Activated naive CD8-positive, alpha-beta T cell treated with anti-CD3 and anti-CD28 coated beads, Interleukin-2, amount 50 U/mL, for 24 hours (primary cell): ENCODE data around the gene SLC66A2.
"Not testable (repeated sequence)": the region's sequence is repeated elsewhere in the genome, so short reads cannot be mapped to it uniquely, and the experiment has no call there.

Source experiments
- ATAC-seq: fragments of 150-1000 bp; cut with Tn5 transposase; one replicate; pipeline ENCODE4 v1.10.0; 2021
- DNase-seq: peaks from one replicate; pipeline ENCODE4 v3.0.0; 2021
- H3K27ac Mint-ChIP-seq: one replicate; pipeline ENCODE4 v1.8.0; 2021; ENCODE audit warnings: mild to moderate bottlenecking, mixed read lengths
- H3K27me3 Mint-ChIP-seq: one replicate; pipeline ENCODE4 v1.8.0; 2021; ENCODE audit warnings: mixed read lengths
- H3K36me3 Mint-ChIP-seq: one replicate; pipeline ENCODE4 v1.8.0; 2021; ENCODE audit warnings: low read depth, mixed read lengths
- H3K4me1 Mint-ChIP-seq: one replicate; pipeline ENCODE4 v1.8.0; 2021; ENCODE audit warnings: mixed read lengths
- H3K4me3 Mint-ChIP-seq: one replicate; pipeline ENCODE4 v1.8.0; 2021; ENCODE audit warnings: mild to moderate bottlenecking, moderate library complexity, mixed read lengths
- H3K9me3 Mint-ChIP-seq: one replicate; pipeline ENCODE4 v1.8.0; 2021; ENCODE audit warnings: mixed read lengths

SLC66A2 gene

GRCh38 chr18:79962835-79963657, 11.6 kb upstream of the SLC66A2 start:
- no peaks in the 10 kb centered on the region for H3K36me3 Mint-ChIP-seq
- peak; percentile 55 for DNase-seq

GRCh38 chr18:79962311-79962710, 10.9 kb upstream of the SLC66A2 start:
- H3K4me3 Mint-ChIP-seq: peak overlapping the region; percentile 52
- peaks cover 52% of the 10 kb centered on the region for H3K4me1 Mint-ChIP-seq
- no peak for ATAC-seq
- peaks cover 2% of the 10 kb centered on the region for H3K27me3 Mint-ChIP-seq
- H3K27ac Mint-ChIP-seq: no peak overlapping the region
- no peaks in the 10 kb centered on the region for H3K36me3 Mint-ChIP-seq
- H3K9me3 Mint-ChIP-seq: no peaks in the 10 kb centered on the region
- DNase-seq: no peak

More at GRCh38 chr18:79962835-79963657, 11.6 kb upstream of the SLC66A2 start:
- Mint-ChIP-seq H3K4me3 (peak overlapping the region; percentile 52), H3K4me1 (peaks cover 52% of the 10 kb centered on the region), H3K27me3 (peaks cover 2% of the 10 kb centered on the region), H3K9me3 (no peaks in the 10 kb centered on the region), H3K27ac (peak overlapping the region; percentile 88)
- ATAC-seq: peak; percentile 73

- Mint-ChIP-seq H3K27me3 (peaks cover 2% of the 10 kb centered on the region), H3K4me1 (peaks cover 50% of the 10 kb centered on the region), H3K9me3 (no peaks in the 10 kb centered on the region), H3K4me3 (no peak overlapping the region), H3K36me3 (no peaks in the 10 kb centered on the region), H3K27ac (no peak overlapping the region)
- DNase-seq: no peak
- no peak for ATAC-seq
Measured at GRCh38 chr18:79961527-79962291, 10.3 kb upstream of the SLC66A2 start.

- H3K4me1 Mint-ChIP-seq: peaks cover 50% of the 10 kb centered on the region
- no peak for DNase-seq
- H3K36me3 Mint-ChIP-seq: no peaks in the 10 kb centered on the region
- H3K9me3 Mint-ChIP-seq: no peaks in the 10 kb centered on the region
- ATAC-seq: no peak
- no peak overlapping the region for H3K27ac Mint-ChIP-seq
- H3K27me3 Mint-ChIP-seq: peaks cover 2% of the 10 kb centered on the region
- no peak overlapping the region for H3K4me3 Mint-ChIP-seq
Measured at GRCh38 chr18:79960921-79961526, 9.6 kb upstream of the SLC66A2 start.

- not testable (repeated sequence) for H3K27ac Mint-ChIP-seq, ATAC-seq, H3K27me3 Mint-ChIP-seq, DNase-seq, H3K9me3 Mint-ChIP-seq, H3K36me3 Mint-ChIP-seq
- H3K4me1 Mint-ChIP-seq: peaks cover 48% of the 10 kb centered on the region
- H3K4me3 Mint-ChIP-seq: peak overlapping the region; percentile 30
Measured at GRCh38 chr18:79960161-79960801, 8.8 kb upstream of the SLC66A2 start.

GRCh38 chr18:79958981-79959380, 7.5 kb upstream of the SLC66A2 start:
- DNase-seq: no peak
- Mint-ChIP-seq H3K36me3 (no peaks in the 10 kb centered on the region), H3K27me3 (peaks cover 2% of the 10 kb centered on the region), H3K27ac (no peak overlapping the region), H3K4me3 (no peak overlapping the region), H3K4me1 (peaks cover 52% of the 10 kb centered on the region), H3K9me3 (no peaks in the 10 kb centered on the region)
- ATAC-seq: no peak

GRCh38 chr18:79956276-79956675, 4.8 kb upstream of the SLC66A2 start:
- no peaks in the 10 kb centered on the region for H3K9me3 Mint-ChIP-seq
- no peak overlapping the region for H3K4me3 Mint-ChIP-seq
- H3K36me3 Mint-ChIP-seq: no peaks in the 10 kb centered on the region
- no peak overlapping the region for H3K27ac Mint-ChIP-seq
- ATAC-seq: no peak
- no peak for DNase-seq
- no peaks in the 10 kb centered on the region for H3K27me3 Mint-ChIP-seq
- H3K4me1 Mint-ChIP-seq: peaks cover 26% of the 10 kb centered on the region

- ATAC-seq (no peak), DNase-seq (no peak)
- no peaks in the 10 kb centered on the region for H3K9me3 Mint-ChIP-seq
- H3K27me3 Mint-ChIP-seq: no peaks in the 10 kb centered on the region
- no peak overlapping the region for H3K4me3 Mint-ChIP-seq
- H3K36me3 Mint-ChIP-seq: no peaks in the 10 kb centered on the region
- no peak overlapping the region for H3K27ac Mint-ChIP-seq
- peaks cover 21% of the 10 kb centered on the region for H3K4me1 Mint-ChIP-seq
Measured at GRCh38 chr18:79955302-79956075, 4.0 kb upstream of the SLC66A2 start.

GRCh38 chr18:79954791-79955190, 3.3 kb upstream of the SLC66A2 start:
- H3K4me1 Mint-ChIP-seq: peaks cover 21% of the 10 kb centered on the region
- H3K27me3 Mint-ChIP-seq: no peaks in the 10 kb centered on the region
- H3K36me3 Mint-ChIP-seq: peaks cover 1% of the 10 kb centered on the region
- H3K4me3 Mint-ChIP-seq: no peak overlapping the region
- DNase-seq (no peak), ATAC-seq (no peak)
- H3K9me3 Mint-ChIP-seq: no peaks in the 10 kb centered on the region
- H3K27ac Mint-ChIP-seq: no peak overlapping the region

GRCh38 chr18:79953971-79954651, 2.7 kb upstream of the SLC66A2 start:
- Mint-ChIP-seq H3K9me3 (no peaks in the 10 kb centered on the region), H3K27me3 (no peaks in the 10 kb centered on the region), H3K36me3 (peaks cover 6% of the 10 kb centered on the region), H3K4me3 (no peak overlapping the region), H3K4me1 (peaks cover 25% of the 10 kb centered on the region), H3K27ac (no peak overlapping the region)
- ATAC-seq: peak; percentile 47
- peak; percentile 18 for DNase-seq

- Mint-ChIP-seq H3K27ac (no peak overlapping the region), H3K4me1 (peaks cover 31% of the 10 kb centered on the region), H3K36me3 (peaks cover 12% of the 10 kb centered on the region), H3K27me3 (no peaks in the 10 kb centered on the region), H3K4me3 (no peak overlapping the region), H3K9me3 (no peaks in the 10 kb centered on the region)
- DNase-seq: no peak
- ATAC-seq: no peak
Measured at GRCh38 chr18:79952996-79953559, 1.6 kb upstream of the SLC66A2 start.

- Mint-ChIP-seq H3K36me3 (peaks cover 12% of the 10 kb centered on the region), H3K27ac (no peak overlapping the region), H3K4me3 (no peak overlapping the region), H3K9me3 (no peaks in the 10 kb centered on the region), H3K27me3 (no peaks in the 10 kb centered on the region), H3K4me1 (peaks cover 32% of the 10 kb centered on the region)
- ATAC-seq: no peak
- DNase-seq: no peak
Measured at GRCh38 chr18:79952456-79952995, 1.1 kb upstream of the SLC66A2 start.
